A549 (cell line): ENCODE data around the gene APC2. TPM values are rescaled to one million over a fixed set of nuclear protein-coding genes. Genes with fewer than 3 reads are reported as not detected.

ENCODE experiments used
- ATAC-seq, 2 experiments: fragments of 200-7000 bp in 1 of 2; fragments of >200 bp in 1 of 2; cut with Nextera tagmentation in 1 of 2; cut with Tn5 transposase in 1 of 2; 3 replicates each; pipeline versions ENCODE4 v1.8.0 to v1.9.1; 2018 to 2020; ENCODE audit warnings: mild to moderate bottlenecking in 1 of 2, moderate library complexity in 1 of 2
- CTCF ChIA-PET: fragments of 300-600 bp; sonication (Branson Sonifier 250); formaldehyde crosslinking; extraction: SDS; loops from one replicate; lab custom pipeline; 2021; ENCODE audit warnings: antibody characterized with exemption, inconsistent platforms; lab: Yijun Ruan, JAX
- POLR2A ChIA-PET: fragments of 350-600 bp; formaldehyde crosslinking; extraction: SDS; loops from one replicate; lab custom pipeline; 2021; ENCODE audit warnings: antibody characterized with exemption, inconsistent platforms; lab: Yijun Ruan, JAX
- DNase-seq, 2 experiments: peaks; one replicate each; pipeline versions ENCODE4 v3.0.0 to v3.0.0-alpha.2; 2011 to 2016; ENCODE audit warnings: low read depth in 1 of 2, low spot score in 1 of 2
- FAIRE-seq: peaks from 2 replicates; lab custom pipeline; 2011; peaks lifted over from hg19 to GRCh38; lab: Jason Lieb, UNC
- H3K27ac ChIP-seq, 2 experiments: fragments of >200 bp; sonication (Bioruptor Twin); formaldehyde crosslinking; 3 replicates each; pipeline ENCODE4 v1.5.1; 2016 to 2017
- H3K4me1 ChIP-seq: fragments of >200 bp; sonication (Bioruptor Twin); formaldehyde crosslinking; 3 replicates; pipeline ENCODE4 v1.6.1; 2016
- H3K4me2 ChIP-seq: fragments of >200 bp; sonication (Bioruptor Twin); formaldehyde crosslinking; 3 replicates; pipeline ENCODE4 v1.6.1; 2016
- H3K4me3 ChIP-seq: fragments of >200 bp; sonication (Bioruptor Twin); formaldehyde crosslinking; 3 replicates; pipeline ENCODE4 v1.5.1; 2016
- H3K9me3 ChIP-seq: fragments of >200 bp; sonication (Bioruptor Twin); formaldehyde crosslinking; 3 replicates; pipeline ENCODE4 v1.6.1; 2016
- CBX2 ChIP-seq: fragments of 200-600 bp; sonication (generic); IDR thresholded peaks from 2 replicates; pipeline ENCODE4 v1.6.1; 2016; ENCODE audit warnings: low read depth, mild to moderate bottlenecking, borderline replicate concordance
- CHD4 ChIP-seq: fragments of 200-600 bp; sonication (generic); IDR thresholded peaks from 2 replicates; pipeline ENCODE4 v1.6.1; 2016; ENCODE audit warnings: antibody characterized with exemption, mild to moderate bottlenecking, borderline replicate concordance
- EHF ChIP-seq: fragments of 250-450 bp; sonication (Bioruptor Pico); IDR thresholded peaks from 2 replicates; pipeline ENCODE4 v1.5.0; 2020; ENCODE audit warnings: mild to moderate bottlenecking
- FOXS1 ChIP-seq: fragments of 250-450 bp; sonication (Bioruptor Pico); IDR thresholded peaks from 2 replicates; pipeline ENCODE4 v1.5.0; 2020; ENCODE audit warnings: mild to moderate bottlenecking, moderate library complexity
- HEYL ChIP-seq: fragments of 250-450 bp; sonication (Bioruptor Pico); IDR thresholded peaks from 2 replicates; pipeline ENCODE4 v1.8.0; 2021; ENCODE audit warnings: mild to moderate bottlenecking, moderate library complexity
- HOXA7 ChIP-seq: fragments of 250-450 bp; sonication (Bioruptor Pico); IDR thresholded peaks from 2 replicates; pipeline ENCODE4 v1.5.0; 2020; ENCODE audit warnings: mild to moderate bottlenecking, moderate library complexity
- HOXB13 ChIP-seq: fragments of 250-450 bp; sonication (Bioruptor Pico); IDR thresholded peaks from 2 replicates; pipeline ENCODE4 v1.5.0; 2020; ENCODE audit warnings: low read depth, mild to moderate bottlenecking, moderate library complexity
- JUN ChIP-seq, 2 experiments: fragments of >200 bp; sonication (Bioruptor Twin); formaldehyde crosslinking; IDR thresholded peaks; 2 replicates in 1 of 2; 3 replicates in 1 of 2; pipeline ENCODE4 v1.6.1; 2016 to 2017
- JUNB ChIP-seq: fragments of >200 bp; sonication (Bioruptor Twin); formaldehyde crosslinking; IDR thresholded peaks from 2 replicates; pipeline ENCODE4 v1.6.1; 2016
- KDM1A ChIP-seq: fragments of 200-600 bp; sonication (generic); IDR thresholded peaks from 2 replicates; pipeline ENCODE4 v1.6.1; 2016; ENCODE audit warnings: low read depth, mild to moderate bottlenecking
- MAFK ChIP-seq: fragments of 450-650 bp; IDR thresholded peaks from 2 replicates; pipeline ENCODE4 v1.6.1; 2014; ENCODE audit not compliant: partially characterized antibody
- NPAS2 ChIP-seq: fragments of 250-450 bp; sonication (Bioruptor Pico); IDR thresholded peaks from 2 replicates; pipeline ENCODE4 v1.8.0; 2022; ENCODE audit warnings: mild to moderate bottlenecking, moderate library complexity, borderline replicate concordance
- POLR2AphosphoS2 ChIP-seq: conservative IDR thresholded peaks from 2 replicates; pipeline ENCODE4 v1.6.1; 2012; ENCODE audit warnings: low read length, improper control_type of control experiment, inconsistent platforms
- RAD21 ChIP-seq, 2 experiments: fragments of >200 bp in 1 of 2; sonication (Bioruptor Twin) in 1 of 2; formaldehyde crosslinking in 1 of 2; IDR thresholded peaks in 1 of 2; conservative IDR thresholded peaks in 1 of 2; 2 replicates in 1 of 2; 3 replicates in 1 of 2; pipeline ENCODE4 v1.6.1; 2012 to 2018; ENCODE audit warnings: inconsistent platforms in 1 of 2
- RCOR1 ChIP-seq: fragments of 150-350 bp; IDR thresholded peaks from 2 replicates; pipeline ENCODE4 v1.6.1; 2014; ENCODE audit warnings: antibody characterized with exemption, low read length, low read depth
- SMC3 ChIP-seq: fragments of >200 bp; sonication (Bioruptor Twin); formaldehyde crosslinking; IDR thresholded peaks from 3 replicates; pipeline ENCODE4 v1.6.1; 2018; ENCODE audit warnings: inconsistent platforms
- USF2 ChIP-seq: fragments of 450-650 bp; IDR thresholded peaks from 2 replicates; pipeline ENCODE4 v1.6.1; 2014; ENCODE audit warnings: antibody characterized with exemption
- ZFP36 ChIP-seq: fragments of 450-650 bp; IDR thresholded peaks from 2 replicates; pipeline ENCODE4 v1.6.1; 2014; ENCODE audit warnings: borderline replicate concordance; ENCODE audit not compliant: partially characterized antibody
- ZNF302 ChIP-seq: fragments of 250-450 bp; sonication (Bioruptor Pico); IDR thresholded peaks from 2 replicates; pipeline ENCODE4 v1.9.0; 2021; ENCODE audit warnings: inconsistent platforms, mild to moderate bottlenecking, moderate library complexity
- WGBS: methylation state at CpG from one replicate; pipeline ENCODE4 v1.1.6; 2017; ENCODE audit errors: missing lambda C conversion rate; 5-methylcytosine and 5-hydroxymethylcytosine counted together
- polyA plus RNA-seq, 4 experiments: library from polyadenylated mRNA; depleted of rRNA in 3 of 4; stranded (reverse); fragments of >200 nt; fragmentation: RNase III in 1 of 4; extraction: RNeasy Plus Mini Kit Qiagen cat#74134 plus additional on column Dnase treatment in 1 of 4; gene quantifications; 2 replicates in 3 of 4; 3 replicates in 1 of 4; pipeline ENCODE4 v1.2.3, GENCODE V29; 2011 to 2017
- TF ChIP-seq, protein P1 (sequence below): fragments of >200 bp; sonication (Bioruptor Twin); formaldehyde crosslinking; IDR thresholded peaks from 3 replicates; pipeline ENCODE4 v1.5.1; 2016
- TF ChIP-seq, protein P2 (sequence below): fragments of 200-600 bp; sonication (generic); IDR thresholded peaks from 2 replicates; pipeline ENCODE4 v1.6.1; 2016; ENCODE audit warnings: antibody characterized with exemption, mild to moderate bottlenecking, moderate library complexity
- TF ChIP-seq, protein P3 (sequence below): fragments of >200 bp; sonication (Bioruptor Twin); formaldehyde crosslinking; IDR thresholded peaks from 3 replicates; pipeline ENCODE4 v1.6.1; 2016
- TF ChIP-seq, protein P4 (sequence below): IDR thresholded peaks from 2 replicates; pipeline ENCODE4 v1.6.1; 2012
- TF ChIP-seq, protein P5 (sequence below): fragments of 250-450 bp; sonication (Bioruptor Pico); IDR thresholded peaks from 2 replicates; pipeline ENCODE4 v1.5.0; 2020; ENCODE audit warnings: low read depth, mild to moderate bottlenecking, moderate library complexity

APC2 gene
- polyA plus RNA-seq, 2 of the 4 experiments (the other 2 are of a cell fraction) = 0.36 to 1.6 TPM

- peak; percentile 39 to 59 for DNase-seq
- FAIRE-seq = no peak
- H3K9me3 ChIP-seq = no peaks in the 10 kb centered on the region
- H3K27ac ChIP-seq = peak overlapping the region; percentile 82 to 95
- peak overlapping the region; percentile 61 for H3K4me3 ChIP-seq
- ChIA-PET POLR2A (interaction anchor here (0.6 kb wide), 1 partner anchor 60 kb away, joined by 3 read pairs; no protein-coding TSS in a partner anchor), CTCF (interaction anchor here (0.6 to 1.2 kb wide), 3 partner anchors 14 to 59 kb away, joined by 3 to 6 read pairs (median 3); no protein-coding TSS in a partner anchor)
- H3K4me1 ChIP-seq = no peaks in the 10 kb centered on the region
- H3K4me2 ChIP-seq = peak overlapping the region; percentile 98
- peak; percentile 78 to 83 for ATAC-seq
- 2% methylated on average over 12 of the region's 52 CpGs for WGBS
- TF ChIP-seq ZNF302 (CRISPR knock-in tag) = no peak
- no peak for TF ChIP-seq CHD4
- peak; percentile 31 to 33; a peak in 4 of 5 replicates for TF ChIP-seq RAD21 (conservative IDR thresholded peaks at IDR 0.05 in 1 of 2, IDR thresholded peaks at IDR 0.05 in 1 of 2)
- TF ChIP-seq MAFK = no peak
- peak; percentile 94 for TF ChIP-seq ZFP36
- peak; percentile 33; the same call in 2 of the 3 replicates for TF ChIP-seq SMC3
- no peak for TF ChIP-seq JUNB
- TF ChIP-seq HOXB13 (CRISPR knock-in tag) = no peak
- TF ChIP-seq, protein P1, sequence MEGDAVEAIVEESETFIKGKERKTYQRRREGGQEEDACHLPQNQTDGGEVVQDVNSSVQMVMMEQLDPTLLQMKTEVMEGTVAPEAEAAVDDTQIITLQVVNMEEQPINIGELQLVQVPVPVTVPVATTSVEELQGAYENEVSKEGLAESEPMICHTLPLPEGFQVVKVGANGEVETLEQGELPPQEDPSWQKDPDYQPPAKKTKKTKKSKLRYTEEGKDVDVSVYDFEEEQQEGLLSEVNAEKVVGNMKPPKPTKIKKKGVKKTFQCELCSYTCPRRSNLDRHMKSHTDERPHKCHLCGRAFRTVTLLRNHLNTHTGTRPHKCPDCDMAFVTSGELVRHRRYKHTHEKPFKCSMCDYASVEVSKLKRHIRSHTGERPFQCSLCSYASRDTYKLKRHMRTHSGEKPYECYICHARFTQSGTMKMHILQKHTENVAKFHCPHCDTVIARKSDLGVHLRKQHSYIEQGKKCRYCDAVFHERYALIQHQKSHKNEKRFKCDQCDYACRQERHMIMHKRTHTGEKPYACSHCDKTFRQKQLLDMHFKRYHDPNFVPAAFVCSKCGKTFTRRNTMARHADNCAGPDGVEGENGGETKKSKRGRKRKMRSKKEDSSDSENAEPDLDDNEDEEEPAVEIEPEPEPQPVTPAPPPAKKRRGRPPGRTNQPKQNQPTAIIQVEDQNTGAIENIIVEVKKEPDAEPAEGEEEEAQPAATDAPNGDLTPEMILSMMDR = peak; percentile 70
- TF ChIP-seq, protein P2, sequence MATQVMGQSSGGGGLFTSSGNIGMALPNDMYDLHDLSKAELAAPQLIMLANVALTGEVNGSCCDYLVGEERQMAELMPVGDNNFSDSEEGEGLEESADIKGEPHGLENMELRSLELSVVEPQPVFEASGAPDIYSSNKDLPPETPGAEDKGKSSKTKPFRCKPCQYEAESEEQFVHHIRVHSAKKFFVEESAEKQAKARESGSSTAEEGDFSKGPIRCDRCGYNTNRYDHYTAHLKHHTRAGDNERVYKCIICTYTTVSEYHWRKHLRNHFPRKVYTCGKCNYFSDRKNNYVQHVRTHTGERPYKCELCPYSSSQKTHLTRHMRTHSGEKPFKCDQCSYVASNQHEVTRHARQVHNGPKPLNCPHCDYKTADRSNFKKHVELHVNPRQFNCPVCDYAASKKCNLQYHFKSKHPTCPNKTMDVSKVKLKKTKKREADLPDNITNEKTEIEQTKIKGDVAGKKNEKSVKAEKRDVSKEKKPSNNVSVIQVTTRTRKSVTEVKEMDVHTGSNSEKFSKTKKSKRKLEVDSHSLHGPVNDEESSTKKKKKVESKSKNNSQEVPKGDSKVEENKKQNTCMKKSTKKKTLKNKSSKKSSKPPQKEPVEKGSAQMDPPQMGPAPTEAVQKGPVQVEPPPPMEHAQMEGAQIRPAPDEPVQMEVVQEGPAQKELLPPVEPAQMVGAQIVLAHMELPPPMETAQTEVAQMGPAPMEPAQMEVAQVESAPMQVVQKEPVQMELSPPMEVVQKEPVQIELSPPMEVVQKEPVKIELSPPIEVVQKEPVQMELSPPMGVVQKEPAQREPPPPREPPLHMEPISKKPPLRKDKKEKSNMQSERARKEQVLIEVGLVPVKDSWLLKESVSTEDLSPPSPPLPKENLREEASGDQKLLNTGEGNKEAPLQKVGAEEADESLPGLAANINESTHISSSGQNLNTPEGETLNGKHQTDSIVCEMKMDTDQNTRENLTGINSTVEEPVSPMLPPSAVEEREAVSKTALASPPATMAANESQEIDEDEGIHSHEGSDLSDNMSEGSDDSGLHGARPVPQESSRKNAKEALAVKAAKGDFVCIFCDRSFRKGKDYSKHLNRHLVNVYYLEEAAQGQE = no peak
These were observed 63.8 kb downstream of the APC2 start for GRCh38 chr19:1513499-1514294.

DNA sequence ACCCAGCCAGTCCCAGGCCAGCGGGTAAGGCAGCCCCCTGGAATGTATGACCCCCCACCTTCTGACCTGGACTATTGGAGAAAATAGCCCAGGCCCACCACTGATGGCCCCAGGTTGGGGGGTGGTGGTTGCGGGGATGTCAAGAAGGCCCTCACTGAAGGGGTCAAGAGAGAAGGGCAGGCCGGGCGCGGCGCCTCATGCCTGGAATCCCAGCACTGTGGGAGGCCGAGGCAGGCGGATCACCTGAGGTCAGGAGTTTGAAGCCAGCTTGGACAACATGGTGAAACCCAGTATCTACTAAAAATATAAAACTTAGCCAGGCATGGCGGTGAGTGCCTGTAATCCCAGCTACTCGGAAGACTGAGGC lies 64.4 kb downstream of the APC2 start:
- FAIRE-seq (no peak), DNase-seq (no peak), ATAC-seq (no peak)
- CTCF ChIA-PET = interaction anchor here (0.6 to 1.6 kb wide), 8 partner anchors 13 to 313 kb away, joined by 3 to 6 read pairs (median 4); no protein-coding TSS in a partner anchor
- Histone ChIP-seq H3K9me3 (no peaks in the 10 kb centered on the region), H3K27ac (peak overlapping the region in 1 of 2 experiments; percentile 95; a peak in 1 of 6 replicates), H3K4me1 (no peaks in the 10 kb centered on the region), H3K4me3 (no peak overlapping the region; the same call in 2 of the 3 replicates)
- 45% methylated on average over 7 of the region's 10 CpGs for WGBS
- POLR2A ChIA-PET = no interaction called here
- TF ChIP-seq HOXA7 (CRISPR knock-in tag) = no peak
- TF ChIP-seq USF2 = no peak
- TF ChIP-seq POLR2AphosphoS2 = no peak
- TF ChIP-seq EHF (CRISPR knock-in tag) = no peak
- no peak for TF ChIP-seq KDM1A
- no peak for TF ChIP-seq HEYL (CRISPR knock-in tag)
- TF ChIP-seq, protein P3, sequence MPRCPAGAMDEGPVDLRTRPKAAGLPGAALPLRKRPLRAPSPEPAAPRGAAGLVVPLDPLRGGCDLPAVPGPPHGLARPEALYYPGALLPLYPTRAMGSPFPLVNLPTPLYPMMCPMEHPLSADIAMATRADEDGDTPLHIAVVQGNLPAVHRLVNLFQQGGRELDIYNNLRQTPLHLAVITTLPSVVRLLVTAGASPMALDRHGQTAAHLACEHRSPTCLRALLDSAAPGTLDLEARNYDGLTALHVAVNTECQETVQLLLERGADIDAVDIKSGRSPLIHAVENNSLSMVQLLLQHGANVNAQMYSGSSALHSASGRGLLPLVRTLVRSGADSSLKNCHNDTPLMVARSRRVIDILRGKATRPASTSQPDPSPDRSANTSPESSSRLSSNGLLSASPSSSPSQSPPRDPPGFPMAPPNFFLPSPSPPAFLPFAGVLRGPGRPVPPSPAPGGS = no peak
- TF ChIP-seq, protein P4, sequence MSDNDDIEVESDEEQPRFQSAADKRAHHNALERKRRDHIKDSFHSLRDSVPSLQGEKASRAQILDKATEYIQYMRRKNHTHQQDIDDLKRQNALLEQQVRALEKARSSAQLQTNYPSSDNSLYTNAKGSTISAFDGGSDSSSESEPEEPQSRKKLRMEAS = no peak
- TF ChIP-seq RCOR1 = no peak
- TF ChIP-seq CBX2 = no peak
- no peak for TF ChIP-seq NPAS2 (CRISPR knock-in tag)
- no peak for TF ChIP-seq FOXS1
- no peak for TF ChIP-seq JUN (IDR thresholded peaks at IDR 0.05)
- TF ChIP-seq, protein P5, sequence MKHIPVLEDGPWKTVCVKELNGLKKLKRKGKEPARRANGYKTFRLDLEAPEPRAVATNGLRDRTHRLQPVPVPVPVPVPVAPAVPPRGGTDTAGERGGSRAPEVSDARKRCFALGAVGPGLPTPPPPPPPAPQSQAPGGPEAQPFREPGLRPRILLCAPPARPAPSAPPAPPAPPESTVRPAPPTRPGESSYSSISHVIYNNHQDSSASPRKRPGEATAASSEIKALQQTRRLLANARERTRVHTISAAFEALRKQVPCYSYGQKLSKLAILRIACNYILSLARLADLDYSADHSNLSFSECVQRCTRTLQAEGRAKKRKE (CRISPR knock-in tag) = no peak
- no peak for TF ChIP-seq ZNF302 (CRISPR knock-in tag)
- TF ChIP-seq ZFP36 = no peak
- TF ChIP-seq, all 56 proteins: peak for 0
- H3K4me2 ChIP-seq = no peak overlapping the region
